Nephron (organoid): ENCODE data around the gene ZNF141.

Source experiments
- H3K27ac Mint-ChIP-seq, 3 experiments: 2 replicates each; pipeline ENCODE4 v1.8.0; 2020; ENCODE audit warnings: mixed read lengths in 3 of 3, mild to moderate bottlenecking in 2 of 3, moderate library complexity in 1 of 3
- H3K27me3 Mint-ChIP-seq: 2 replicates; pipeline ENCODE4 v1.8.0; 2021; ENCODE audit warnings: low read depth, mild to moderate bottlenecking, moderate library complexity, mixed read lengths
- H3K36me3 Mint-ChIP-seq: 2 replicates; pipeline ENCODE4 v1.8.0; 2020; ENCODE audit warnings: low read depth, mixed read lengths
- H3K4me1 Mint-ChIP-seq: 2 replicates; pipeline ENCODE4 v1.8.0; 2020; ENCODE audit warnings: mixed read lengths
- H3K4me3 Mint-ChIP-seq, 3 experiments: 2 replicates each; pipeline ENCODE4 v1.8.0; 2020; ENCODE audit warnings: mild to moderate bottlenecking in 3 of 3, mixed read lengths in 3 of 3, moderate library complexity in 2 of 3
- H3K9me3 Mint-ChIP-seq: 2 replicates; pipeline ENCODE4 v1.8.0; 2020; ENCODE audit warnings: mixed read lengths
- CTCF ChIP-seq, 3 experiments: fragments of 200-600 bp; sonication (generic); IDR thresholded peaks; one replicate each; pipeline ENCODE4 v1.5.0; 2021; ENCODE audit warnings: antibody characterized with exemption in 3 of 3; ENCODE audit not compliant: unreplicated experiment in 3 of 3

ZNF141 gene

DNA sequence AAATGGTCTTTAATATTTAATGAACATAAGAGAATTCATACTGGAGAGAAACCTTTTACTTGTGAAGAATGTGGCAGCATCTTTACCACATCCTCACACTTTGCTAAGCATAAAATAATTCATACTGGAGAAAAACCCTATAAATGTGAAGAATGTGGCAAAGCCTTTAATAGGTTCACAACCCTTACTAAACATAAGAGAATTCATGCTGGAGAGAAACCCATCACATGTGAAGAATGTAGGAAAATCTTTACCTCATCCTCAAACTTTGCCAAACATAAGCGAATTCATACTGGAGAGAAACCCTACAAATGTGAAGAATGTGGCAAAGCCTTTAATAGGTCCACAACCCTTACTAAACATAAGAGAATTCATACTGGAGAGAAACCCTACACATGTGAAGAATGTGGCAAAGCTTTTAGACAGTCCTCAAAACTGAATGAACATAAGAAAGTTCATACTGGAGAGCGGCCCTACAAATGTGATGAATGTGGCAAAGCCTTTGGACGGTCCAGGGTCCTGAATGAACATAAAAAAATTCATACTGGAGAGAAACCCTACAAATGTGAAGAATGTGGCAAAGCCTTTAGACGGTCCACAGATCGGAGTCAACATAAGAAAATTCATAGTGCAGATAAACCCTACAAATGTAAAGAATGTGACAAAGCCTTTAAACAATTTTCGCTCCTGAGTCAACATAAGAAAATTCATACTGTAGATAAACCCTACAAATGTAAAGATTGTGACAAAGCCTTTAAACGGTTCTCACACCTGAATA lies 35.6 kb downstream of the ZNF141 start:
- H3K27me3 Mint-ChIP-seq: no peaks in the 10 kb centered on the region
- H3K36me3 Mint-ChIP-seq: peaks cover 100% of the 10 kb centered on the region
- H3K9me3 Mint-ChIP-seq: peaks cover 79% of the 10 kb centered on the region
- no peaks in the 10 kb centered on the region for H3K4me1 Mint-ChIP-seq
- no peak for TF ChIP-seq CTCF (IDR thresholded peaks at IDR 0.05; ENCODE audit: unreplicated experiment in 3 of 3)
- H3K27ac Mint-ChIP-seq: no peak overlapping the region
- H3K4me3 Mint-ChIP-seq: no peak overlapping the region

DNA sequence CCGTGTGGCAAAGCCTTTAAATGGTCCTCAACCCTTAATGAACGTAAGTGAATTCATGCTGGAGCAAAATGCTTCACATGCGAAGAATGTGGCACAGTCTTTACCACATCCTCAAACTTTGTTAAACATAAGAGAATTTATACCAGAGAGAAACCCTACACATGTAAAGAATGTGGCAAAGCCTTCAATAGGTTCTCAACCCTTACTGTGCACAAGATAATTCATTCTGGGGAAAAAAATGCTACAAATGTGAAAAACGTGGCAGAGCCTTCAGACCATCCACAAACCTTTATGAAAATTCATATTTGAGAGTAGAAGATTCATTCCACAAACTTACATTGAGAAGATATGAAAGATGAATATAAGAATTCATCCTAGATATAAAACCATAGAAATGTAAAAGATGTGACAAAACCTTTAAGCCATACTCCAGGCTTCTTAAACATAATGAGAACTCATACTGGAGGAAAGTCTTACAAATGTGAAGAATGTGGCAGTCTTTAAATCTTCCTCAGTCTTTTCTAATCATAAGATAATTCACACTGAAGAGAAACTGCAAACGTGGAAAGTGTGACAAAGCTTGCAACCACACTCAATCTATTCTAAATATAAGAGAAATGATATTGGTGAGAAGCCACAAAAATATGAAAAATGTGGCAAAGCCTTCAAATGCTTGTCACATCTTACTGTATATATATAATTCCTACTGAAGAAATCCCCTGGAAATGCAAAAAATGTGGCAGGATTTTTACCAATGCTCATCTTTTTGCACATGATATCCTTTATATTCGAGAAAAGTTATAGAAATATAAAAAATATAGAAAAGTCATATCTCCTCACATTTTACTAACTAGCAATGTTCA lies 36.9 kb downstream of the ZNF141 start:
- H3K4me3 Mint-ChIP-seq: no peak overlapping the region
- no peak overlapping the region for H3K27ac Mint-ChIP-seq
- TF ChIP-seq CTCF (IDR thresholded peaks at IDR 0.05; ENCODE audit: unreplicated experiment in 3 of 3): no peak
- peaks cover 99% of the 10 kb centered on the region for H3K36me3 Mint-ChIP-seq
- peaks cover 77% of the 10 kb centered on the region for H3K9me3 Mint-ChIP-seq
- no peaks in the 10 kb centered on the region for H3K4me1 Mint-ChIP-seq
- no peaks in the 10 kb centered on the region for H3K27me3 Mint-ChIP-seq

DNA sequence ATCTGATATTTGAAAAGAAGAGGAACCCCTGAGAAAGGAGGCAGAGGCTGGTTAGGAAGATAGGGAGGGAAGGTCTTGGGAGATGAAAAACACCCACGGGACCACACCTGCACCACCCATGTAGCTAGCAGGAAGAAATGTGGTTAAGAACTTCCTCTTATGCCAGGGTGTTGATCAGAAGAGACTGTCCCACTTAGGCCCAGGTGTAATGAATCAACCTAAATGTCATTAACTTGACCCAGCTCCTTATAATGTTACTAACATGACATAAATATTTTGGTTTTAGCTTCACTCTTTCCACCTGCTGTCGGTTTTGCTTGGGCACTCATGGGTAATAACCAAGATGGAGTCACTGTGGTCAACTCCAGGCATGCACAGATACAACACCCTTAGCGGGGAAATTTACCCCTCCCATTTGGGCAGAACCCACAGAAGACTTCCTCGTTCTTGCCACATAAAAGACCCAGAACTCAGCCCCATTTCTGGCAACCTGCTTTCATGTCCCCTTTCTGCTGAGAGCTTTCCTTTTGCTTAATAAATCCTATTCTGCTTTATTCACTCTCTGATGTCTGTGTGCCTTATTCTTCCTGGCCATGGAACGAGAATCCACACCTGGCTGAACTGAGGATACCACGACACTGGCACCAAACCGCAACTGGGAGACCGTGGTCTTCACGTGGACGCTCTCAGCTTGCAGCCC lies 46.8 kb downstream of the ZNF141 start:
- Mint-ChIP-seq H3K27ac (no peak overlapping the region), H3K9me3 (peaks cover 58% of the 10 kb centered on the region), H3K27me3 (no peaks in the 10 kb centered on the region), H3K4me3 (no peak overlapping the region), H3K4me1 (no peaks in the 10 kb centered on the region), H3K36me3 (peaks cover 41% of the 10 kb centered on the region)
- TF ChIP-seq CTCF (IDR thresholded peaks at IDR 0.05; ENCODE audit: unreplicated experiment in 3 of 3): no peak

- H3K36me3 Mint-ChIP-seq: peaks cover 34% of the 10 kb centered on the region
- H3K27ac Mint-ChIP-seq: no peak overlapping the region
- H3K27me3 Mint-ChIP-seq: no peaks in the 10 kb centered on the region
- H3K4me1 Mint-ChIP-seq: no peaks in the 10 kb centered on the region
- peaks cover 69% of the 10 kb centered on the region for H3K9me3 Mint-ChIP-seq
- no peak for TF ChIP-seq CTCF (IDR thresholded peaks at IDR 0.05; ENCODE audit: unreplicated experiment in 3 of 3)
- no peak overlapping the region for H3K4me3 Mint-ChIP-seq
These were observed 48.5 kb downstream of the ZNF141 start for GRCh38 chr4:385934-386707.

DNA sequence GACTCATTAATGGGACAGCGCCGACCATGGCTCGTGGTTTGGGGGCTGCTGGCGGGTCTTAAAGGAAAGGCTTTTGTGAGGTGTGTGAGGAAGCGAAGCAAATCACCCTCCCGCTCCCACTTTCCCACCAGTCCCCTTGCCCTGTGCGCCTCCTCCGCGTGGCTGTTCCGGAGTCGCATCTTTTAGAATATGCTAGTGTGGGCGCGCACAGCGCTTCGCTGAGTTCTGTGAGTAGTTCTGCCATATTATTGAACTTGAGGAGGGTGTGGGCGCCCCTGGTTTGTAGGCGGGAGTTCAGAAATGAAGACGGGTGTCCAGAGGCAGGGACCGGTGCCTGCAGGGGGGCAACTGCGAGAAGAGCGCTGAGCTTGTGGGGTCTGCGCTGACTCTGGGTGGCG lies 49.1 kb downstream of the ZNF141 start:
- no peak overlapping the region for H3K4me3 Mint-ChIP-seq
- H3K27me3 Mint-ChIP-seq: no peaks in the 10 kb centered on the region
- H3K36me3 Mint-ChIP-seq: peaks cover 31% of the 10 kb centered on the region
- H3K27ac Mint-ChIP-seq: no peak overlapping the region
- no peaks in the 10 kb centered on the region for H3K4me1 Mint-ChIP-seq
- TF ChIP-seq CTCF (IDR thresholded peaks at IDR 0.05; ENCODE audit: unreplicated experiment in 3 of 3): no peak
- H3K9me3 Mint-ChIP-seq: peaks cover 66% of the 10 kb centered on the region
